Uterus (tissue), 2 donors: ENCODE results near the gene COL15A1.

Experiments
- POLR2A ChIP-seq, 2 donors: fragments of 450-650 bp; IDR thresholded peaks; one replicate each; pipeline ENCODE4 v1.6.1; 2016; ENCODE audit warnings: antibody characterized with exemption in 2 of 2, mild to moderate bottlenecking in 1 of 2, moderate library complexity in 1 of 2
- TF ChIP-seq, protein P1 (sequence below), 4 experiments: fragments of 200-600 bp in 2 of 4; fragments of 450-650 bp in 2 of 4; sonication (generic) in 2 of 4; IDR thresholded peaks; one replicate each; pipeline ENCODE4 v1.5.1; 2016 to 2019; ENCODE audit warnings: antibody characterized with exemption in 4 of 4, mild to moderate bottlenecking in 2 of 4, moderate library complexity in 1 of 4

DNA sequence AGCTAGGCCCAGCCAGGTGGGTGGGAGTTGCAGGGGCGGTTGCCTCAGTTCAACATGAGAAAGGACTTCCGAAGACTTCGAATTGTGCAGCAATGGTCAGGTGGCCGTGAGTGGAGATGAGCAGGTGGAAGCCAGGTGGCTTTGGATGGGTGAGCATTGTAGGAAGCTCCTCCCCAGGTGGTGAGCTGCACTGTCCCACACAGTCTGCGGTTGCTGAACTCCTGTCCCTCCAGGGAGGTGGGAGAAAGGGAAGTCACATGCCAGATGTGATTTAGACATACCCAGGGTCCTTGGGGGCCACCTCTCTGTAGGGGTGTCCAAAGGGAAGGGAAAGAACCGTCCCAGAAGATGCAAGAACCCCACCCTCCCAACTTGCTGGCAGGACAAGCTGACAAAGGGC is 30.4 kb downstream of the COL15A1 start:
- TF ChIP-seq, protein P1, sequence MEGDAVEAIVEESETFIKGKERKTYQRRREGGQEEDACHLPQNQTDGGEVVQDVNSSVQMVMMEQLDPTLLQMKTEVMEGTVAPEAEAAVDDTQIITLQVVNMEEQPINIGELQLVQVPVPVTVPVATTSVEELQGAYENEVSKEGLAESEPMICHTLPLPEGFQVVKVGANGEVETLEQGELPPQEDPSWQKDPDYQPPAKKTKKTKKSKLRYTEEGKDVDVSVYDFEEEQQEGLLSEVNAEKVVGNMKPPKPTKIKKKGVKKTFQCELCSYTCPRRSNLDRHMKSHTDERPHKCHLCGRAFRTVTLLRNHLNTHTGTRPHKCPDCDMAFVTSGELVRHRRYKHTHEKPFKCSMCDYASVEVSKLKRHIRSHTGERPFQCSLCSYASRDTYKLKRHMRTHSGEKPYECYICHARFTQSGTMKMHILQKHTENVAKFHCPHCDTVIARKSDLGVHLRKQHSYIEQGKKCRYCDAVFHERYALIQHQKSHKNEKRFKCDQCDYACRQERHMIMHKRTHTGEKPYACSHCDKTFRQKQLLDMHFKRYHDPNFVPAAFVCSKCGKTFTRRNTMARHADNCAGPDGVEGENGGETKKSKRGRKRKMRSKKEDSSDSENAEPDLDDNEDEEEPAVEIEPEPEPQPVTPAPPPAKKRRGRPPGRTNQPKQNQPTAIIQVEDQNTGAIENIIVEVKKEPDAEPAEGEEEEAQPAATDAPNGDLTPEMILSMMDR (IDR thresholded peaks at IDR 0.05) = no peak
- TF ChIP-seq POLR2A (IDR thresholded peaks at IDR 0.05) = no peak
